Measurements from ENCODE around the gene FABP6.
"Not testable (repeated sequence)": the region's sequence is repeated elsewhere in the genome, so short reads cannot be mapped to it uniquely, and the experiment has no call there.

FABP6 gene

GRCh38 chr5:160233215-160233614 is 3.9 kb downstream of the FABP6 start:
- no peak overlapping the region for H3K4me3 ChIP-seq (ENCODE audit: control insufficient read depth, low read depth, low read length)
- DNase-seq (ENCODE audit: low read depth): no peak
- TF ChIP-seq CTCF (IDR thresholded peaks at IDR 0.05; ENCODE audit: control insufficient read depth, insufficient read depth, low read depth, low read length, missing control alignments): no peak

- no peak for TF ChIP-seq CTCF (IDR thresholded peaks at IDR 0.05; ENCODE audit: control insufficient read depth, insufficient read depth, low read depth, low read length, missing control alignments)
- H3K4me3 ChIP-seq (ENCODE audit: control insufficient read depth, low read depth, low read length): no peak overlapping the region
- no peak for DNase-seq (ENCODE audit: low read depth)
Measured at GRCh38 chr5:160235731-160236130, 6.4 kb downstream of the FABP6 start.

- H3K4me3 ChIP-seq (ENCODE audit: control insufficient read depth, low read depth, low read length): no peak overlapping the region
- no peak for DNase-seq (ENCODE audit: low read depth)
- TF ChIP-seq CTCF (IDR thresholded peaks at IDR 0.05; ENCODE audit: control insufficient read depth, insufficient read depth, low read depth, low read length, missing control alignments): no peak
Measured at GRCh38 chr5:160237571-160238093, 8.3 kb downstream of the FABP6 start.

- no peak overlapping the region for H3K4me3 ChIP-seq (ENCODE audit: control insufficient read depth, low read depth, low read length)
- TF ChIP-seq CTCF (IDR thresholded peaks at IDR 0.05; ENCODE audit: control insufficient read depth, insufficient read depth, low read depth, low read length, missing control alignments): no peak
- DNase-seq (ENCODE audit: low read depth): no peak
Measured at GRCh38 chr5:160240350-160240749, 11.0 kb downstream of the FABP6 start.

- TF ChIP-seq CTCF (IDR thresholded peaks at IDR 0.05; ENCODE audit: control insufficient read depth, insufficient read depth, low read depth, low read length, missing control alignments): no peak
- DNase-seq (ENCODE audit: low read depth): no peak
- H3K4me3 ChIP-seq (ENCODE audit: control insufficient read depth, low read depth, low read length): no peak overlapping the region
Measured at GRCh38 chr5:160242145-160242544, 12.8 kb downstream of the FABP6 start.

GRCh38 chr5:160245506-160246086 is 16.3 kb downstream of the FABP6 start:
- no peak for DNase-seq (ENCODE audit: low read depth)
- no peak for TF ChIP-seq CTCF (IDR thresholded peaks at IDR 0.05; ENCODE audit: control insufficient read depth, insufficient read depth, low read depth, low read length, missing control alignments)
- no peak overlapping the region for H3K4me3 ChIP-seq (ENCODE audit: control insufficient read depth, low read depth, low read length)

- not testable (repeated sequence) for H3K4me3 ChIP-seq (ENCODE audit: control insufficient read depth, low read depth, low read length); DNase-seq (ENCODE audit: low read depth)
Measured at GRCh38 chr5:160249570-160249969, 20.3 kb downstream of the FABP6 start.

All from AG09309 (cell line).